K562 (cell line): ENCODE data around the gene F13B. TPM values are rescaled to one million over a fixed set of nuclear protein-coding genes. Genes with fewer than 3 reads are reported as not detected.

Experiments used
- ATAC-seq: fragments of 200-7000 bp; cut with Tn5 transposase; 3 replicates; pipeline ENCODE4 v1.9.1; 2020; ENCODE audit warnings: moderate library complexity
- BruUV-seq: library from RNA; stranded (reverse); fragments of 400-500 nt; replicated peaks from 2 replicates; lab custom pipeline; 2021; lab: Mats Ljungman, UMichigan
- CTCF ChIA-PET: fragments of 300-600 bp; formaldehyde crosslinking; extraction: SDS; loops from one replicate; lab custom pipeline; 2021; ENCODE audit warnings: low intra/inter-chr PET ratio; lab: Yijun Ruan, JAX
- POLR2A ChIA-PET: fragments of 300-600, 350-650 bp; sonication (Branson Sonifier 250); formaldehyde crosslinking; extraction: SDS; loops from one replicate; lab custom pipeline; 2021; ENCODE audit warnings: antibody characterized with exemption, inconsistent platforms; lab: Yijun Ruan, JAX
- DNase-seq, 4 experiments: peaks; one replicate each; pipeline versions ENCODE4 v3.0.0 to v3.0.0-alpha.2; 2011 to 2018; ENCODE audit warnings: low spot score in 3 of 4, mixed read lengths in 3 of 4; ENCODE audit errors: extremely low read depth in 1 of 4
- FAIRE-seq: peaks from 2 replicates; lab custom pipeline; 2011; peaks lifted over from hg19 to GRCh38; lab: Jason Lieb, UNC
- H2AFZ ChIP-seq: 2 replicates; pipeline ENCODE4 v1.6.0; 2011; ENCODE audit warnings: low read depth, low read length, control low read depth, inconsistent platforms
- H3K27ac ChIP-seq: fragments of 200-600 bp; 3 replicates; pipeline ENCODE4 v1.8.0; 2011; ENCODE audit warnings: low read depth, mild to moderate bottlenecking, control low read depth, inconsistent platforms, low read length, moderate library complexity, mixed read lengths; ENCODE audit errors: extremely low read depth
- H3K27me3 ChIP-seq, 2 experiments: fragments of 300-600 bp in 1 of 2; 2 replicates in 1 of 2; 3 replicates in 1 of 2; pipeline versions ENCODE4 v1.6.0 to v1.8.0; 2011; ENCODE audit warnings: inconsistent platforms in 2 of 2, low read length in 2 of 2, mild to moderate bottlenecking in 1 of 2, mixed read lengths in 1 of 2, moderate library complexity in 1 of 2; ENCODE audit not compliant: control insufficient read depth in 2 of 2, insufficient read depth in 2 of 2
- H3K36me3 ChIP-seq: fragments of 300-600 bp; 3 replicates; pipeline ENCODE4 v1.8.0; 2011; ENCODE audit warnings: mild to moderate bottlenecking, low read length, inconsistent platforms; ENCODE audit not compliant: control insufficient read depth, insufficient read depth
- H3K4me1 ChIP-seq, 2 experiments: fragments of 200-600 bp in 1 of 2; replicated peaks in 1 of 2; 2 replicates in 1 of 2; 3 replicates in 1 of 2; pipeline versions ENCODE4 v1.5.1 to v1.8.0; 2011; ENCODE audit warnings: inconsistent platforms in 2 of 2, low read length in 2 of 2, mild to moderate bottlenecking in 1 of 2, mixed read lengths in 1 of 2, moderate library complexity in 1 of 2; ENCODE audit not compliant: control insufficient read depth in 2 of 2, insufficient read depth in 2 of 2
- H3K4me2 ChIP-seq: 2 replicates; pipeline ENCODE4 v1.6.1; 2011; ENCODE audit warnings: low read length, control low read depth, inconsistent platforms, mixed read lengths; ENCODE audit not compliant: insufficient read depth
- H3K4me3 ChIP-seq: fragments of 200-600 bp; sonication (generic), shearing (Covaris generic); 2 replicates; pipeline ENCODE4 v1.5.1; 2016; ENCODE audit warnings: control low read depth, inconsistent platforms
- H3K79me2 ChIP-seq: fragments of 200-600 bp; 3 replicates; pipeline ENCODE4 v1.8.0; 2011; ENCODE audit warnings: low read length, inconsistent platforms; ENCODE audit not compliant: control insufficient read depth, insufficient read depth
- H3K9ac ChIP-seq, 2 experiments: 2 replicates each; pipeline versions ENCODE4 v1.6.0 to v1.6.1; 2011; ENCODE audit warnings: low read depth in 2 of 2, low read length in 2 of 2, control low read depth in 1 of 2, inconsistent platforms in 1 of 2, mild to moderate bottlenecking in 1 of 2, mixed read lengths in 1 of 2; ENCODE audit not compliant: insufficient read depth in 1 of 2
- H3K9me1 ChIP-seq: one replicate; pipeline ENCODE4 v1.6.0; 2011; ENCODE audit warnings: inconsistent platforms, mild to moderate bottlenecking, low read length, moderate library complexity; ENCODE audit not compliant: control insufficient read depth, insufficient read depth
- H3K9me3 ChIP-seq: replicated peaks from 2 replicates; pipeline ENCODE4 v1.5.1; 2011; ENCODE audit warnings: low read depth, low read length, inconsistent platforms; ENCODE audit not compliant: control insufficient read depth, insufficient read depth
- H4K20me1 ChIP-seq: replicated peaks from 2 replicates; pipeline ENCODE4 v1.6.1; 2011; ENCODE audit warnings: low read length, inconsistent platforms, mixed read lengths; ENCODE audit not compliant: control insufficient read depth, insufficient read depth
- CEBPG ChIP-seq, 3 experiments: fragments of 200-800 bp in 1 of 3; sonication (Bioruptor generic) in 1 of 3; sonication (generic) in 1 of 3; formaldehyde crosslinking in 1 of 3; IDR thresholded peaks in 2 of 3; conservative IDR thresholded peaks in 1 of 3; 2 replicates each; pipeline versions ENCODE4 v1.6.1 to v1.8.0; 2016 to 2022; ENCODE audit warnings: missing compliant biosample characterization in 2 of 3, missing genetic modification characterization in 2 of 3, mild to moderate bottlenecking in 1 of 3, missing genetic modification reagents in 1 of 3
- ETV1 ChIP-seq: fragments of 450-650 bp; conservative IDR thresholded peaks from 2 replicates; pipeline ENCODE4 v1.6.1; 2016; ENCODE audit warnings: missing genetic modification characterization, control low read depth, low read depth, missing compliant biosample characterization
- GMEB1 ChIP-seq: fragments of 250-450 bp; sonication (Bioruptor Pico); IDR thresholded peaks from 2 replicates; pipeline ENCODE4 v1.4.0; 2020; ENCODE audit warnings: mild to moderate bottlenecking
- HDAC8 ChIP-seq: fragments of 450-650 bp; IDR thresholded peaks from 2 replicates; pipeline ENCODE4 v1.6.1; 2016; ENCODE audit warnings: mild to moderate bottlenecking, missing genetic modification characterization, moderate library complexity, missing compliant biosample characterization
- HNRNPL ChIP-seq: fragments of 200-400 bp; formaldehyde crosslinking; IDR thresholded peaks from 2 replicates; pipeline ENCODE4 v1.6.1; 2017; ENCODE audit warnings: low read depth, mild to moderate bottlenecking, low read length
- JUND ChIP-seq, 2 experiments: IDR thresholded peaks; 2 replicates in 1 of 2; 3 replicates in 1 of 2; pipeline ENCODE4 v1.6.1; 2011; ENCODE audit warnings: borderline replicate concordance in 2 of 2, low read depth in 2 of 2, low read length in 2 of 2, improper control_type of control experiment in 1 of 2, missing biosample characterization in 1 of 2, missing genetic modification characterization in 1 of 2, missing genetic modification reagents in 1 of 2
- MAFF ChIP-seq: IDR thresholded peaks from 2 replicates; pipeline ENCODE4 v1.6.1; 2012; ENCODE audit warnings: low read length, improper control_type of control experiment
- MAFK ChIP-seq: IDR thresholded peaks from 2 replicates; pipeline ENCODE4 v1.6.1; 2011; ENCODE audit warnings: low read length, improper control_type of control experiment
- NR0B1 ChIP-seq: fragments of 450-650 bp; IDR thresholded peaks from one replicate; pipeline ENCODE4 v1.6.1; 2018; ENCODE audit warnings: mild to moderate bottlenecking, moderate library complexity; ENCODE audit not compliant: partially characterized antibody
- RFX5 ChIP-seq: IDR thresholded peaks from 2 replicates; pipeline ENCODE4 v1.6.1; 2011; ENCODE audit warnings: low read depth, mild to moderate bottlenecking, improper control_type of control experiment, low read length
- RHOXF2B ChIP-seq: fragments of 250-450 bp; sonication (Bioruptor Pico); conservative IDR thresholded peaks from 2 replicates; pipeline ENCODE4 v1.5.1; 2021
- SRSF1 ChIP-seq: fragments of 200-400 bp; formaldehyde crosslinking; IDR thresholded peaks from 2 replicates; pipeline ENCODE4 v1.6.1; 2017; ENCODE audit warnings: mild to moderate bottlenecking, low read depth, low read length, moderate library complexity
- TFE3 ChIP-seq: fragments of 450-650 bp; formaldehyde crosslinking; IDR thresholded peaks from 2 replicates; pipeline ENCODE4 v1.4.0; 2020; ENCODE audit warnings: mild to moderate bottlenecking, mixed read lengths
- ZFP1 ChIP-seq: fragments of 450-650 bp; formaldehyde crosslinking; IDR thresholded peaks from 2 replicates; pipeline ENCODE4 v1.4.0; 2020; ENCODE audit warnings: mild to moderate bottlenecking, mixed read lengths
- ZNF316 ChIP-seq: fragments of 450-650 bp; IDR thresholded peaks from 2 replicates; pipeline ENCODE4 v1.6.1; 2016
- ZNF655 ChIP-seq: fragments of 250-450 bp; sonication (Bioruptor Pico); IDR thresholded peaks from 2 replicates; pipeline ENCODE4 v1.5.0; 2021
- WGBS: fragments of 100-300 bp; shearing (Covaris generic); methylation state at CpG from one replicate; pipeline ENCODE4 v1.1.6; 2016; ENCODE audit warnings: low coverage, mixed read lengths; ENCODE audit not compliant: insufficient coverage; ENCODE audit errors: missing lambda C conversion rate; 5-methylcytosine and 5-hydroxymethylcytosine counted together
- in situ Hi-C: fragments of 300-500 bp; cut with MboI; formaldehyde crosslinking; loops from 4 replicates; pipeline ENCODE4 v1.15.0; 2018; ENCODE audit warnings: inconsistent platforms, mixed read lengths
- intact Hi-C: fragments of 100-400 bp; cut with micrococcal nuclease; formaldehyde crosslinking; loops from 2 replicates; pipeline ENCODE4 v1.14.2; 2022
- polyA plus RNA-seq, 8 experiments: library from polyadenylated mRNA; depleted of rRNA in 4 of 8; stranded (reverse) in 5 of 8; unstranded in 3 of 8; fragments of >200 nt; fragmentation: Nextera tagmentation in 2 of 8; fragmentation: Illumina TruSeq in 1 of 8; extraction: Ambion mirVana in 2 of 8; extraction: Trizol in 1 of 8; gene quantifications; 2 replicates each; pipeline versions ENCODE4 v1.2.1 to v1.2.3, GENCODE V29; 2011 to 2014; ENCODE audit warnings: inconsistent platforms in 1 of 8, missing spikeins in 1 of 8
- total RNA-seq, 7 experiments: library from RNA; depleted of rRNA in 6 of 7; stranded (reverse); fragments of >200 nt in 6 of 7; fragmentation: Illumina TruSeq in 2 of 7; extraction: Trizol in 2 of 7; gene quantifications; 2 replicates each; pipeline versions ENCODE4 v1.2.1 to v1.2.3, GENCODE V29; 2011 to 2021; ENCODE audit warnings: low replicate concordance in 1 of 7

F13B gene
- total and polyA plus RNA-seq, 9 of the 15 experiments (the other 6 are each of a cell fraction or from before 2014, with no cell fraction given) = not detected

GRCh38 chr1:197093226-197093885 lies 26.3 kb upstream of the F13B start:
- FAIRE-seq (no peak), ATAC-seq (no peak), DNase-seq (no peak)
- ChIA-PET POLR2A (interaction anchor here (0.7 kb wide), 1 partner anchor 21 kb away, joined by 4 read pairs; no protein-coding TSS in a partner anchor), CTCF (no interaction called here)
- Histone ChIP-seq H2AFZ (no peak overlapping the region), H3K9ac (no peak overlapping the region), H3K4me1 (peaks cover 0 to 11% of the 10 kb centered on the region in 2 experiments; a peak in 2 of 5 replicates), H3K4me3 (no peak overlapping the region), H3K9me1 (no peaks in the 10 kb centered on the region), H3K79me2 (no peaks in the 10 kb centered on the region), H3K9me3 (no peaks in the 10 kb centered on the region), H3K4me2 (no peak overlapping the region), H4K20me1 (no peaks in the 10 kb centered on the region), H3K27ac (no peak overlapping the region), H3K36me3 (peaks cover 70% of the 10 kb centered on the region), H3K27me3 (no peaks in the 10 kb centered on the region)
- 94% methylated on average over 4 of the region's 4 CpGs for WGBS
- in situ Hi-C loops = no loop called here
- intact Hi-C loops = no loop called here
- BruUV-seq = no TSS peak
- TF ChIP-seq HNRNPL (no peak), ZNF316 (peak; percentile 90), TFE3 (CRISPR knock-in tag) (no peak), ZFP1 (no peak), RHOXF2B (no peak), ZNF655 (CRISPR knock-in tag) (no peak), CEBPG (CRISPR knock-in tag; IDR thresholded peaks at IDR 0.05) (no peak), CEBPG (tag; conservative IDR thresholded peaks at IDR 0.05 in 1 of 2, IDR thresholded peaks at IDR 0.05 in 1 of 2) (peak in 1 of 2 experiments; percentile 35; a peak in 1 of 4 replicates), ETV1 (tag) (no peak), MAFK (peak; percentile 27; the same call in 1 of the 2 replicates), HDAC8 (no peak), SRSF1 (no peak), MAFF (peak; percentile 52), GMEB1 (CRISPR knock-in tag) (no peak), RFX5 (no peak), NR0B1 (no peak), JUND (IDR thresholded peaks at IDR 0.05; ENCODE audit: borderline replicate concordance, low read depth, low read length) (no peak), JUND (tag; IDR thresholded peaks at IDR 0.05; ENCODE audit: borderline replicate concordance, low read depth, low read length) (no peak)
